Heart left ventricle (tissue), 16 donors: Measurements from ENCODE around the gene CARD10. TPM values are rescaled to one million over a fixed set of nuclear protein-coding genes. Genes with fewer than 3 reads are reported as not detected.

ENCODE experiments used
- ATAC-seq, 4 donors: fragments of 200-7000 bp; cut with Tn5 transposase; one replicate each; pipeline ENCODE4 v1.9.1; 2020 to 2022; ENCODE audit warnings: moderate library complexity in 4 of 4, mild to moderate bottlenecking in 3 of 4, moderate number of reproducible peaks in 1 of 4
- DNase-seq, 5 donors: peaks; one replicate each; pipeline ENCODE4 v3.0.0-alpha.2; 2020
- H3K27ac ChIP-seq, 12 donors: fragments of 200-600 bp; sonication (generic) in 4 of 12; one replicate each; pipeline versions ENCODE4 v1.5.0 to v1.8.0; 2016 to 2022; ENCODE audit warnings: mild to moderate bottlenecking in 2 of 12
- H3K27me3 ChIP-seq, 9 donors: fragments of 200-600 bp; sonication (generic) in 2 of 9; one replicate each; pipeline versions ENCODE4 v1.5.1 to v1.8.0; 2016 to 2022; ENCODE audit warnings: mild to moderate bottlenecking in 3 of 9
- H3K36me3 ChIP-seq, 9 donors: fragments of 200-600 bp; sonication (generic) in 2 of 9; one replicate each; pipeline versions ENCODE4 v1.5.0 to v1.8.0; 2018 to 2022; ENCODE audit warnings: mild to moderate bottlenecking in 2 of 9
- H3K4me1 ChIP-seq, 12 donors: fragments of 200-600 bp; sonication (generic) in 4 of 12; one replicate each; pipeline versions ENCODE4 v1.5.0 to v1.8.0; 2016 to 2022; ENCODE audit warnings: mild to moderate bottlenecking in 3 of 12
- H3K4me3 ChIP-seq, 12 donors: fragments of 200-600 bp; sonication (generic) in 4 of 12; one replicate each; pipeline versions ENCODE4 v1.5.0 to v1.8.0; 2017 to 2022; ENCODE audit warnings: mild to moderate bottlenecking in 9 of 12, moderate library complexity in 4 of 12
- H3K9me3 ChIP-seq, 12 donors: fragments of 200-600 bp; sonication (generic) in 4 of 12; one replicate each; pipeline versions ENCODE4 v1.5.0 to v1.8.0; 2016 to 2022; ENCODE audit warnings: mild to moderate bottlenecking in 1 of 12
- POLR2A ChIP-seq, 2 donors: fragments of 450-650 bp; IDR thresholded peaks; one replicate each; pipeline ENCODE4 v1.6.1; 2017; ENCODE audit warnings: antibody characterized with exemption in 2 of 2, mild to moderate bottlenecking in 2 of 2, moderate library complexity in 2 of 2
- WGBS, 4 donors: extraction: QIAGEN DNeasy Blood & Tissue Kit in 2 of 4; methylation state at CpG; one replicate each; pipeline versions ENCODE4 v1.1.5 to v1.1.7; 2013 to 2018; 5-methylcytosine and 5-hydroxymethylcytosine counted together
- intact Hi-C, 10 donors: fragments of 100-400 bp; cut with DNase I; formaldehyde crosslinking; loops; one replicate each; pipeline versions ENCODE4 v1.11.1 to v1.14.2; 2022
- polyA plus RNA-seq, 2 donors: library from polyadenylated mRNA; stranded (reverse); fragments of 200-250 nt; gene quantifications; one replicate each; pipeline ENCODE4 v1.2.3, GENCODE V29; 2013
- total RNA-seq, 9 donors: library from RNA; depleted of rRNA in 2 of 9; stranded (reverse); fragments of >200 nt in 2 of 9; fragmentation: NEBNext Ultra II Directional in 3 of 9; extraction: Animal tissue kit (Norgen Biotek cat#: 25700) in 3 of 9; gene quantifications; one replicate each; pipeline versions ENCODE4 v1.1.0 to v1.2.4, GENCODE V29; 2016 to 2023
- TF ChIP-seq, protein P1 (sequence below), 12 donors: fragments of 200-600 bp; sonication (generic) in 4 of 12; IDR thresholded peaks; one replicate each; pipeline versions ENCODE4 v1.5.0 to v1.8.0; 2018 to 2022; ENCODE audit warnings: antibody characterized with exemption in 12 of 12, mild to moderate bottlenecking in 5 of 12
- donor health status: ischemic (EF 13 %, LVEDD 7.1; RV severe dilation, severe dysfunction).
- donor health status: healthy with polysubstance abuse.
- donor health status: DM: no; HTN: yes; CAD: no.
- donor health status: DM: no; HTN: no; CAD: no.
- donor health status: ischemic (EF 25% LVEDD 6.9; RV normal size, moderate dysfunction).
- donor health status: ischemic (EF 25% LVEDD 5.7; RV mildly dilated, moderate dysfunction).
- donor health status: healthy.
- donor health status: DM: yes; HTN: yes; CAD: no.
- donor health status: ischemic (EF 35%, LVEDD 5.7; RV mildly dilated, moderate dysfunction).
- donor health status: nonischemic (EF 11% LVEDD 7.7; RV severe dilation, severe dysfunction).
- donor health status: DM: yes; HTN: yes; CAD: no.
- donor health status: PGD.
- donor health status: ischemic (EF 29% LVEDD 5.4; RV normal size, mild dysfunction).
- donor health status: nonischemic (EF 23%, LVEDD 6.1; RV moderate dilation, normal function).

Gene CARD10
- total and polyA plus RNA-seq, 11 donors = 5.2 to 13.9 (median 8.1) TPM

DNA sequence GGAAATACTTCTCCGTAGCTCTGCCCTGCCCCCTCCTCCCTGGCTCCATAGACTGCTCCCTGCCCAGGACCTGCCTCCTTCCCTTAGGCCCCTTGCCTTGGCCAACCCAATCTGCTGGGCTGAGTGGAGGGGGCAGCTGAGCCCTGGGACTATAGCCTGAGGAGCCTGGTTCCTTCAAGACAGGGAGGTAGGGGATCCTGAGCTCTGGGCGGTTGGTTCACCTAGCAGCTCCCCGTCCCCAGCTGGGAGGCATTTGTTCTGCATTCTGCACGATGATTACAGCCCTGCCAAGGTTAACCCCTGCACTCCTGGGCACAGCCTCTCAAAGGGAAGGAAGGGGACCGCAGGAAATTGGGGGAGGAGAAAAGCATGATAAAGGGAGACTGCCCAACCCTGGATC is 37.5 kb upstream of the CARD10 start:
- Histone ChIP-seq H3K27ac (peak overlapping the region; percentile 64 to 100 (median 96)), H3K4me1 (peaks cover 7 to 61% (median 43%) of the 10 kb centered on the region in 12 donors), H3K9me3 (no peaks in the 10 kb centered on the region), H3K27me3 (peaks cover 0 to 20% (median 0%) of the 10 kb centered on the region in 9 donors), H3K4me3 (no peak overlapping the region), H3K36me3 (no peaks in the 10 kb centered on the region)
- ATAC-seq = no peak
- 4 to 11% (median 8%) methylated on average over 4 to 5 of the region's 5 CpGs for WGBS, 4 donors
- no peak for DNase-seq
- intact Hi-C loops = no loop called here
- no peak for TF ChIP-seq POLR2A (IDR thresholded peaks at IDR 0.05)
- TF ChIP-seq, protein P1, sequence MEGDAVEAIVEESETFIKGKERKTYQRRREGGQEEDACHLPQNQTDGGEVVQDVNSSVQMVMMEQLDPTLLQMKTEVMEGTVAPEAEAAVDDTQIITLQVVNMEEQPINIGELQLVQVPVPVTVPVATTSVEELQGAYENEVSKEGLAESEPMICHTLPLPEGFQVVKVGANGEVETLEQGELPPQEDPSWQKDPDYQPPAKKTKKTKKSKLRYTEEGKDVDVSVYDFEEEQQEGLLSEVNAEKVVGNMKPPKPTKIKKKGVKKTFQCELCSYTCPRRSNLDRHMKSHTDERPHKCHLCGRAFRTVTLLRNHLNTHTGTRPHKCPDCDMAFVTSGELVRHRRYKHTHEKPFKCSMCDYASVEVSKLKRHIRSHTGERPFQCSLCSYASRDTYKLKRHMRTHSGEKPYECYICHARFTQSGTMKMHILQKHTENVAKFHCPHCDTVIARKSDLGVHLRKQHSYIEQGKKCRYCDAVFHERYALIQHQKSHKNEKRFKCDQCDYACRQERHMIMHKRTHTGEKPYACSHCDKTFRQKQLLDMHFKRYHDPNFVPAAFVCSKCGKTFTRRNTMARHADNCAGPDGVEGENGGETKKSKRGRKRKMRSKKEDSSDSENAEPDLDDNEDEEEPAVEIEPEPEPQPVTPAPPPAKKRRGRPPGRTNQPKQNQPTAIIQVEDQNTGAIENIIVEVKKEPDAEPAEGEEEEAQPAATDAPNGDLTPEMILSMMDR (IDR thresholded peaks at IDR 0.05) = no peak

- H3K27me3 ChIP-seq = peaks cover 0 to 8% (median 0%) of the 10 kb centered on the region in 9 donors
- H3K4me3 ChIP-seq = no peak overlapping the region
- H3K9me3 ChIP-seq = no peaks in the 10 kb centered on the region
- no peaks in the 10 kb centered on the region for H3K36me3 ChIP-seq
- TF ChIP-seq, protein P1 (IDR thresholded peaks at IDR 0.05) = no peak
- no peak for TF ChIP-seq POLR2A (IDR thresholded peaks at IDR 0.05)
- no peak overlapping the region for H3K27ac ChIP-seq
- intact Hi-C loops = no loop called here
- ATAC-seq (no peak), DNase-seq (no peak)
- H3K4me1 ChIP-seq = peaks cover 7 to 70% (median 53%) of the 10 kb centered on the region in 12 donors
Measured at GRCh38 chr22:37555029-37555428, 35.8 kb upstream of the CARD10 start.

GRCh38 chr22:37553725-37554124 is 34.5 kb upstream of the CARD10 start:
- Histone ChIP-seq H3K4me1 (peaks cover 7 to 68% (median 51%) of the 10 kb centered on the region in 12 donors), H3K27ac (peak overlapping the region in 3 of 12 donors; percentile 83 to 87 (median 83)), H3K27me3 (peaks cover 0 to 3% (median 0%) of the 10 kb centered on the region in 9 donors), H3K9me3 (no peaks in the 10 kb centered on the region), H3K36me3 (no peaks in the 10 kb centered on the region), H3K4me3 (no peak overlapping the region)
- TF ChIP-seq POLR2A (IDR thresholded peaks at IDR 0.05) = no peak
- TF ChIP-seq, protein P1 (IDR thresholded peaks at IDR 0.05) = no peak
- WGBS, 4 donors = 92 to 95% (median 93%) methylated on average over 9 of the region's 9 CpGs
- DNase-seq = no peak
- intact Hi-C loops = no loop called here
- ATAC-seq = no peak

- Histone ChIP-seq H3K9me3 (no peaks in the 10 kb centered on the region), H3K27me3 (no peaks in the 10 kb centered on the region), H3K36me3 (no peaks in the 10 kb centered on the region), H3K27ac (peak overlapping the region; percentile 61 to 96 (median 83)), H3K4me3 (no peak overlapping the region), H3K4me1 (peaks cover 7 to 68% (median 50%) of the 10 kb centered on the region in 12 donors)
- peak; percentile 78 to 87 (median 84) for DNase-seq
- TF ChIP-seq POLR2A (IDR thresholded peaks at IDR 0.05) = no peak
- TF ChIP-seq, protein P1 (IDR thresholded peaks at IDR 0.05) = no peak
- 22 to 34% (median 26%) methylated on average over 16 of the region's 16 CpGs for WGBS, 4 donors
- peak; percentile 51 to 82 (median 59) for ATAC-seq
- intact Hi-C loops = no loop called here
Measured at GRCh38 chr22:37552524-37553163, 33.4 kb upstream of the CARD10 start.
